Measurements from ENCODE around the gene PSME3.

PSME3 gene, protein sequence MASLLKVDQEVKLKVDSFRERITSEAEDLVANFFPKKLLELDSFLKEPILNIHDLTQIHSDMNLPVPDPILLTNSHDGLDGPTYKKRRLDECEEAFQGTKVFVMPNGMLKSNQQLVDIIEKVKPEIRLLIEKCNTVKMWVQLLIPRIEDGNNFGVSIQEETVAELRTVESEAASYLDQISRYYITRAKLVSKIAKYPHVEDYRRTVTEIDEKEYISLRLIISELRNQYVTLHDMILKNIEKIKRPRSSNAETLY

DNA sequence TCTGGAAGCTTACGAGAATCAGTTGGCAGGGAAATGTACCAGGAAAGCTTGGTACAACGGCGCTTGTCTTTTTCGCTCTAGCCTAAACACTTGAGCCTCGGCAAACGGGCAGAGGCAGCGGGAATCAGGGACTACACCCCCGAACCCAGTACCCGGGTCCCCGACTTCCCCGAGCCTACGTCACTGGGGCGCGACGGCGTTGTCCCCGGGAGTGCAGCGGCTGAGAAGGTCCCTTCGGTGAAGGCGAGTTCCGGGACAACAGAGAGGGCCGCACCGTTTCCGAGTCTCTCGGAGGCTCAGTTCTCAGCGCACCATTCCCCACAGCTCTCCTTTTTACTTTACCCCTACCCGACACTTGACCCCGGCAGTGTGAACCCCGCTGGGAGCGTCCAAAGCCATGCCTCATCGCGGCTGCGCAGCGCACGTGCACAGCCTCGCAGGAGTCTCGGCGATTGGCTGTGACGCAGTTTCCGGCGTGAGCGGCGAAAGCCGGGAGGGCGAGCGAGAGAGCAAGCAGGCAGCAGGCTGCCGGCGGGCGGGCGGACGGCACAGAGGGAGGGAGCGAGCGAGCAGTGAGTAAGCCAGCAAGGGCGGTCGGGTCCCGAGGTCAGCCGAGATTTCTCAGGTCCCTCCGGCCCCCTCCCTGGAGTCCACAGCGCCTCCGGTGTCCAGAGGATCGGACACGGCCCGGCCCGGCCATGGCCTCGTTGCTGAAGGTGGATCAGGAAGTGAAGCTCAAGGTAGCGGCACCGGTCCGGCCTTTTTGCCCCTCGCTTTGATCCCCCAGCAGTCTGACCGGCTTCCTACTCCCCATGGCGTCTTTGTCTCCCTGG, at the start of gene PSME3:
Gene PSME3, plus strand, starts transcription at position 464 of the 833 bp plus-strand sequence. Its CDS starts 235 bp downstream, at position 699.
- Histone ChIP-seq H3F3A (ENCODE audit: insufficient read depth) (peaks cover 4% of the 10 kb centered on the region; the same call in 1 of the 2 replicates), H2AFZ (ENCODE audit: low read depth, low read length, severe bottlenecking) (peak within 1 kb of the TSS; percentile 83), H3K4me3 (ENCODE audit: insufficient read depth, low read length, poor library complexity, severe bottlenecking) (peak within 1 kb of the TSS; percentile 87), H3K36me3 (ENCODE audit: low read length) (peaks cover 17% of the 10 kb centered on the region; the same call in 1 of the 2 replicates), H3K27ac (ENCODE audit: low read depth, low read length) (peak within 1 kb of the TSS; percentile 43), H4K20me1 (ENCODE audit: low read depth, low read length) (no peaks in the 10 kb centered on the region), H3K9me2 (replicated peaks; ENCODE audit: insufficient read depth, low read length) (no peaks in the 10 kb centered on the region), H3K79me2 (ENCODE audit: insufficient read depth, low read length) (peaks cover 33% of the 10 kb centered on the region), H3K9ac (ENCODE audit: low read length) (peak within 1 kb of the TSS; percentile 91), H3K4me2 (ENCODE audit: low read depth, low read length, poor library complexity, severe bottlenecking) (peak within 1 kb of the TSS; percentile 92), H3K27me3 (ENCODE audit: low read length) (no peaks in the 10 kb centered on the region), H3K9me3 (ENCODE audit: insufficient read depth, low read length) (no peaks in the 10 kb centered on the region)
- TF ChIP-seq, protein P1, sequence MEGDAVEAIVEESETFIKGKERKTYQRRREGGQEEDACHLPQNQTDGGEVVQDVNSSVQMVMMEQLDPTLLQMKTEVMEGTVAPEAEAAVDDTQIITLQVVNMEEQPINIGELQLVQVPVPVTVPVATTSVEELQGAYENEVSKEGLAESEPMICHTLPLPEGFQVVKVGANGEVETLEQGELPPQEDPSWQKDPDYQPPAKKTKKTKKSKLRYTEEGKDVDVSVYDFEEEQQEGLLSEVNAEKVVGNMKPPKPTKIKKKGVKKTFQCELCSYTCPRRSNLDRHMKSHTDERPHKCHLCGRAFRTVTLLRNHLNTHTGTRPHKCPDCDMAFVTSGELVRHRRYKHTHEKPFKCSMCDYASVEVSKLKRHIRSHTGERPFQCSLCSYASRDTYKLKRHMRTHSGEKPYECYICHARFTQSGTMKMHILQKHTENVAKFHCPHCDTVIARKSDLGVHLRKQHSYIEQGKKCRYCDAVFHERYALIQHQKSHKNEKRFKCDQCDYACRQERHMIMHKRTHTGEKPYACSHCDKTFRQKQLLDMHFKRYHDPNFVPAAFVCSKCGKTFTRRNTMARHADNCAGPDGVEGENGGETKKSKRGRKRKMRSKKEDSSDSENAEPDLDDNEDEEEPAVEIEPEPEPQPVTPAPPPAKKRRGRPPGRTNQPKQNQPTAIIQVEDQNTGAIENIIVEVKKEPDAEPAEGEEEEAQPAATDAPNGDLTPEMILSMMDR (IDR thresholded peaks at IDR 0.05; ENCODE audit: insufficient read depth, low read length, poor library complexity, severe bottlenecking), result no peak
- no peak for TF ChIP-seq EZH2phosphoT487 (conservative IDR thresholded peaks at IDR 0.05; ENCODE audit: low read length)

DNA sequence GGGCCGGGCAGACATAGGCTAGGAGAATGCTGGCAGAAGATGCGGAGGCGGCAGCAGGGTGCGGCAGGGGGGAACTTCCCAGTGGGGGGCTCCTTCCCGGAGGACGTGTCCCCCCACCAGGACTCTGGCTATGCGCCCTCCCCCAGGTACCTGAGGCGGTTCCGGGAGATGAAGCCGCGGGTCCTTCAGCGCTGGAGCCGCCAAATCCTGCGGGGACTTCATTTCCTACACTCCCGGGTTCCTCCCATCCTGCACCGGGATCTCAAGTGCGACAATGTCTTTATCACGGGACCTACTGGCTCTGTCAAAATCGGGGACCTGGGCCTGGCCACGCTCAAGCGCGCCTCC, 49.4 kb upstream of the PSME3 start:
- Histone ChIP-seq H2AFZ (ENCODE audit: low read depth, low read length, severe bottlenecking) (no peak overlapping the region), H3K4me2 (ENCODE audit: low read depth, low read length, poor library complexity, severe bottlenecking) (no peak overlapping the region), H3K36me3 (ENCODE audit: low read length) (no peaks in the 10 kb centered on the region), H3K9me2 (replicated peaks; ENCODE audit: insufficient read depth, low read length) (no peaks in the 10 kb centered on the region), H3F3A (ENCODE audit: insufficient read depth) (no peaks in the 10 kb centered on the region), H3K4me3 (ENCODE audit: insufficient read depth, low read length, poor library complexity, severe bottlenecking) (no peak overlapping the region), H3K9me3 (ENCODE audit: insufficient read depth, low read length) (no peaks in the 10 kb centered on the region), H3K27me3 (ENCODE audit: low read length) (no peaks in the 10 kb centered on the region), H3K9ac (ENCODE audit: low read length) (no peak overlapping the region), H3K27ac (ENCODE audit: low read depth, low read length) (no peak overlapping the region), H4K20me1 (ENCODE audit: low read depth, low read length) (no peaks in the 10 kb centered on the region), H3K79me2 (ENCODE audit: insufficient read depth, low read length) (no peaks in the 10 kb centered on the region)
- TF ChIP-seq, protein P1 (IDR thresholded peaks at IDR 0.05; ENCODE audit: insufficient read depth, low read length, poor library complexity, severe bottlenecking), result no peak
- TF ChIP-seq EZH2phosphoT487 (conservative IDR thresholded peaks at IDR 0.05; ENCODE audit: low read length), result no peak

DNA sequence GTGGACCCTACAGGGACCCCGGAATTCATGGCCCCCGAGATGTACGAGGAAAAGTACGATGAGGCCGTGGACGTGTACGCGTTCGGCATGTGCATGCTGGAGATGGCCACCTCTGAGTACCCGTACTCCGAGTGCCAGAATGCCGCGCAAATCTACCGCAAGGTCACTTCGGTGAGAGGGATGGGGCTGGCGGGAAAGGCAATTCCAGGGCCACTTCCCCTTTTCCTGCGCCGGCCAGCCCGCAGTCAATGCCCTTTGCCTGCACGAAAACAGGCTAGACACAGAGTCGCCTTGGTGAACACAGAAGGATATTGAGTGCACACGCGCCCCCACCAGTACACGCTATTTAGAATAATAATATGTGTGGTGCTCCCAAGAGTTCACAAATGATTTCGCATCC, 48.8 kb upstream of the PSME3 start:
- Histone ChIP-seq H3K9ac (ENCODE audit: low read length) (no peak overlapping the region), H3K9me3 (ENCODE audit: insufficient read depth, low read length) (no peaks in the 10 kb centered on the region), H3K79me2 (ENCODE audit: insufficient read depth, low read length) (no peaks in the 10 kb centered on the region), H3K27me3 (ENCODE audit: low read length) (no peaks in the 10 kb centered on the region), H2AFZ (ENCODE audit: low read depth, low read length, severe bottlenecking) (no peak overlapping the region), H3F3A (ENCODE audit: insufficient read depth) (no peaks in the 10 kb centered on the region), H3K4me2 (ENCODE audit: low read depth, low read length, poor library complexity, severe bottlenecking) (no peak overlapping the region), H3K27ac (ENCODE audit: low read depth, low read length) (no peak overlapping the region), H3K36me3 (ENCODE audit: low read length) (no peaks in the 10 kb centered on the region), H4K20me1 (ENCODE audit: low read depth, low read length) (no peaks in the 10 kb centered on the region), H3K9me2 (replicated peaks; ENCODE audit: insufficient read depth, low read length) (no peaks in the 10 kb centered on the region), H3K4me3 (ENCODE audit: insufficient read depth, low read length, poor library complexity, severe bottlenecking) (no peak overlapping the region)
- TF ChIP-seq, protein P1 (IDR thresholded peaks at IDR 0.05; ENCODE audit: insufficient read depth, low read length, poor library complexity, severe bottlenecking), result no peak
- TF ChIP-seq EZH2phosphoT487 (conservative IDR thresholded peaks at IDR 0.05; ENCODE audit: low read length), result no peak

Measured in SU-DHL-6 (cell line).